Body of pancreas (tissue), 4 donors: ENCODE measurements around the gene REST. TPM values are rescaled to one million over a fixed set of nuclear protein-coding genes. Genes with fewer than 3 reads are reported as not detected.
"Not testable (repeated sequence)": the region's sequence is repeated elsewhere in the genome, so short reads cannot be mapped to it uniquely, and the experiment has no call there.

Source experiments
- ATAC-seq: fragments of 150-250 bp; one replicate; pipeline ENCODE4 v1.9.1; 2016
- DNase-seq, 4 donors: peaks; one replicate each; pipeline ENCODE4 v3.0.0-alpha.2; 2019
- H3K27ac ChIP-seq, 4 donors: fragments of 200-600 bp; sonication (generic); 1 replicate in 3 of 4; 2 replicates in 1 of 4; pipeline versions ENCODE4 v1.5.1 to v1.6.1; 2016 to 2019; ENCODE audit warnings: mild to moderate bottlenecking in 1 of 4, mixed read lengths in 1 of 4, moderate library complexity in 1 of 4
- H3K27me3 ChIP-seq, 2 donors: fragments of 200-600 bp; sonication (generic); one replicate each; pipeline ENCODE4 v1.6.0; 2016; ENCODE audit warnings: mild to moderate bottlenecking in 1 of 2
- H3K36me3 ChIP-seq, 2 donors: fragments of 200-600 bp; sonication (generic); replicated peaks in 1 of 2; 2 replicates each; pipeline ENCODE4 v1.5.1; 2016; ENCODE audit warnings: low read depth in 2 of 2; ENCODE audit not compliant: insufficient read depth in 1 of 2
- H3K4me1 ChIP-seq: fragments of 200-600 bp; sonication (generic); one replicate; pipeline ENCODE4 v1.6.0; 2016
- H3K4me3 ChIP-seq, 2 donors: fragments of 200-600 bp; sonication (generic); 1 replicate in 1 of 2; 2 replicates in 1 of 2; pipeline ENCODE4 v1.5.1; 2016 to 2019
- H3K9me3 ChIP-seq, 3 donors: fragments of 200-600 bp; sonication (generic); 1 replicate in 2 of 3; 2 replicates in 1 of 3; pipeline ENCODE4 v1.5.1; 2016
- CTCF ChIP-seq, 7 experiments: fragments of 450-650 bp in 4 of 7; fragments of 200-600 bp in 3 of 7; sonication (generic) in 3 of 7; IDR thresholded peaks; one replicate each; pipeline ENCODE4 v1.5.1; 2016 to 2019; ENCODE audit warnings: antibody characterized with exemption in 7 of 7
- POLR2A ChIP-seq, 3 donors: fragments of 450-650 bp; IDR thresholded peaks; one replicate each; pipeline ENCODE4 v1.6.1; 2016; ENCODE audit warnings: antibody characterized with exemption in 3 of 3, mild to moderate bottlenecking in 2 of 3
- WGBS, 2 donors: methylation state at CpG; one replicate each; pipeline ENCODE4 v1.1.5; 2017; 5-methylcytosine and 5-hydroxymethylcytosine counted together
- intact Hi-C: fragments of 100-400 bp; cut with DNase I; formaldehyde crosslinking; loops from one replicate; pipeline ENCODE4 v1.15.1; 2023
- total RNA-seq, 2 donors: library from RNA; depleted of rRNA; stranded (reverse); fragments of >200 nt; gene quantifications; one replicate each; pipeline ENCODE4 v1.1.0, GENCODE V29; 2016

The REST gene
- total RNA-seq, 2 donors from 2014 or later = 17.1 to 19.8 TPM

- H3K4me1 ChIP-seq = peaks cover 49% of the 10 kb centered on the region
- no peaks in the 10 kb centered on the region for H3K27me3 ChIP-seq
- DNase-seq = peak; percentile 32 to 56 (median 54)
- peak overlapping the region; percentile 55 to 96 for H3K4me3 ChIP-seq
- 1% methylated on average over 32 to 41 of the region's 41 CpGs for WGBS, 2 donors
- TF ChIP-seq POLR2A (IDR thresholded peaks at IDR 0.05) (peak in 2 of 3 donors; percentile 47 to 61), CTCF (IDR thresholded peaks at IDR 0.05) (no peak)
- ATAC-seq = peak; percentile 19
- H3K36me3 ChIP-seq = no peaks in the 10 kb centered on the region
- H3K27ac ChIP-seq = peak overlapping the region; percentile 89 to 97 (median 94)
- no peaks in the 10 kb centered on the region for H3K9me3 ChIP-seq
- intact Hi-C loops = no loop called here
Measured at GRCh38 chr4:56909086-56909894, 1.6 kb downstream of the REST start.

- Histone ChIP-seq H3K27me3 (no peaks in the 10 kb centered on the region), H3K4me1 (peaks cover 53% of the 10 kb centered on the region), H3K27ac (peak overlapping the region in 2 of 4 donors; percentile 95 to 97), H3K36me3 (no peaks in the 10 kb centered on the region), H3K4me3 (peak overlapping the region in 1 of 2 donors; percentile 55), H3K9me3 (no peaks in the 10 kb centered on the region)
- ATAC-seq = no peak
- WGBS, 2 donors = 35 to 39% methylated on average over 6 of the region's 6 CpGs
- no peak for DNase-seq
- TF ChIP-seq POLR2A (IDR thresholded peaks at IDR 0.05) (no peak), CTCF (IDR thresholded peaks at IDR 0.05) (no peak)
- intact Hi-C loops = no loop called here
Measured at GRCh38 chr4:56910172-56910967, 2.7 kb downstream of the REST start.

GRCh38 chr4:56914336-56914735 lies 6.6 kb downstream of the REST start:
- peaks cover 54% of the 10 kb centered on the region for H3K4me1 ChIP-seq
- H3K36me3 ChIP-seq = no peaks in the 10 kb centered on the region
- H3K27me3 ChIP-seq = no peaks in the 10 kb centered on the region
- no peaks in the 10 kb centered on the region for H3K9me3 ChIP-seq
- ATAC-seq = no peak
- intact Hi-C loops = no loop called here
- DNase-seq = no peak
- 67 to 73% methylated on average over 3 of the region's 3 CpGs for WGBS, 2 donors
- no peak overlapping the region for H3K4me3 ChIP-seq
- TF ChIP-seq POLR2A (IDR thresholded peaks at IDR 0.05) = no peak
- TF ChIP-seq CTCF (IDR thresholded peaks at IDR 0.05) = no peak
- no peak overlapping the region for H3K27ac ChIP-seq

- H3K36me3 ChIP-seq, H3K9me3 ChIP-seq, intact Hi-C loops, H3K4me3 ChIP-seq, DNase-seq, ATAC-seq, H3K27me3 ChIP-seq, H3K27ac ChIP-seq: not testable (repeated sequence)
- H3K4me1 ChIP-seq = peaks cover 50% of the 10 kb centered on the region
- WGBS, 2 donors = 97 to 98% methylated on average over 12 of the region's 12 CpGs
Measured at GRCh38 chr4:56914977-56915376, 7.3 kb downstream of the REST start.

- Histone ChIP-seq H3K36me3 (peaks cover 5 to 21% of the 10 kb centered on the region in 2 donors), H3K4me1 (no peaks in the 10 kb centered on the region), H3K4me3 (no peak overlapping the region), H3K9me3 (no peaks in the 10 kb centered on the region), H3K27me3 (no peaks in the 10 kb centered on the region), H3K27ac (no peak overlapping the region)
- intact Hi-C loops = no loop called here
- ATAC-seq = no peak
- 91 to 94% methylated on average over 2 of the region's 2 CpGs for WGBS, 2 donors
- no peak for DNase-seq
- TF ChIP-seq POLR2A (IDR thresholded peaks at IDR 0.05) (no peak), CTCF (IDR thresholded peaks at IDR 0.05) (no peak)
Measured at GRCh38 chr4:56927196-56927595, 19.5 kb downstream of the REST start.
